22Rv1 (cell line): Measurements from ENCODE around the gene CBFB.

ENCODE experiments used
- H3K27ac ChIP-seq: fragments of 450-650 bp; 2 replicates; pipeline ENCODE4 v1.5.1; 2017
- CTCF ChIP-seq: fragments of 450-650 bp; IDR thresholded peaks from 2 replicates; pipeline ENCODE4 v1.5.1; 2017; ENCODE audit warnings: mild to moderate bottlenecking
- ZFX ChIP-seq: fragments of 450-650 bp; IDR thresholded peaks from 2 replicates; pipeline ENCODE4 v1.6.1; 2017; ENCODE audit warnings: antibody characterized with exemption, borderline replicate concordance

The CBFB gene

GRCh38 chr16:67016681-67017420 is 12.1 kb upstream of the CBFB start:
- TF ChIP-seq ZFX = no peak
- no peak for TF ChIP-seq CTCF
- H3K27ac ChIP-seq = no peak overlapping the region

GRCh38 chr16:67017421-67017750 is 11.6 kb upstream of the CBFB start:
- no peak overlapping the region for H3K27ac ChIP-seq
- TF ChIP-seq ZFX = no peak
- TF ChIP-seq CTCF = no peak

GRCh38 chr16:67017810-67018488 is 11.0 kb upstream of the CBFB start:
- 0 out of 2 replicates have a peak overlapping the region, but pooled peaks have one; percentile 30 for H3K27ac ChIP-seq
- TF ChIP-seq ZFX (no peak), CTCF (peak; percentile 87)

GRCh38 chr16:67019171-67019570 is 9.8 kb upstream of the CBFB start:
- TF ChIP-seq CTCF = no peak
- no peak for TF ChIP-seq ZFX
- no peak overlapping the region for H3K27ac ChIP-seq

- no peak for TF ChIP-seq ZFX
- no peak for TF ChIP-seq CTCF
- no peak overlapping the region for H3K27ac ChIP-seq
Observed at GRCh38 chr16:67021321-67021720, 7.6 kb upstream of the CBFB start.

- H3K27ac ChIP-seq = no peak overlapping the region
- no peak for TF ChIP-seq CTCF
- TF ChIP-seq ZFX = no peak
Observed at GRCh38 chr16:67022531-67023214, 6.3 kb upstream of the CBFB start.

- TF ChIP-seq CTCF (no peak), ZFX (no peak)
- no peak overlapping the region for H3K27ac ChIP-seq
Observed at GRCh38 chr16:67023689-67024088, 5.3 kb upstream of the CBFB start.
